HCT116 (cell line): Measurements from ENCODE around the gene EMX1. TPM values are rescaled to one million over a fixed set of nuclear protein-coding genes. Genes with fewer than 3 reads are reported as not detected.

Source experiments
- ATAC-seq: fragments of 200-7000 bp; cut with Tn5 transposase; 2 replicates; pipeline ENCODE4 v1.9.1; 2020; ENCODE audit warnings: mild to moderate bottlenecking, moderate library complexity
- BruUV-seq: library from RNA; stranded (reverse); fragments of 400-500 nt; replicated peaks from 2 replicates; lab custom pipeline; 2021; lab: Mats Ljungman, UMichigan
- CTCF ChIA-PET: fragments of 300-600 bp; sonication (Branson Sonifier 250); formaldehyde crosslinking; loops from one replicate; lab custom pipeline; 2021; ENCODE audit warnings: antibody characterized with exemption; lab: Charles Lee
- POLR2A ChIA-PET: fragments of 300-600, 350-600 bp; sonication (Branson Sonifier 250); formaldehyde crosslinking; loops from one replicate; lab custom pipeline; 2021; ENCODE audit warnings: antibody characterized with exemption; lab: Charles Lee
- RAD21 ChIA-PET, 2 experiments: fragments of 300-600 bp; sonication (Branson Sonifier 250); formaldehyde crosslinking; loops; one replicate each; lab custom pipeline; 2023; ENCODE audit warnings: low total read pairs in 2 of 2; ENCODE audit not compliant: uncharacterized antibody in 2 of 2, unreplicated experiment in 2 of 2, low non-redundant PET in 1 of 2; lab: Charles Lee
- DNase-seq: peaks from one replicate; pipeline ENCODE4 v3.0.0-alpha.2; 2010; ENCODE audit warnings: low read depth, low spot score
- H2AFZ ChIP-seq: fragments of 200-600 bp; shearing (Covaris generic), sonication (generic); 2 replicates; pipeline ENCODE4 v1.6.1; 2017; ENCODE audit warnings: low read depth, mixed run types, mixed read lengths, antibody characterized with exemption, low read length; ENCODE audit not compliant: poor library complexity, severe bottlenecking
- H3K27ac ChIP-seq: 2 replicates; pipeline ENCODE4 v1.5.1; 2012; ENCODE audit warnings: low read depth, low read length
- H3K27me3 ChIP-seq: fragments of 200-600 bp; sonication (generic); 2 replicates; pipeline ENCODE4 v1.6.1; 2016; ENCODE audit warnings: mixed run types, low read length, mixed read lengths; ENCODE audit not compliant: insufficient read depth
- H3K36me3 ChIP-seq, 2 experiments: fragments of 200-500 bp in 1 of 2; fragments of 200-600 bp in 1 of 2; sonication (Bioruptor generic) in 1 of 2; sonication (generic) in 1 of 2; 2 replicates each; pipeline versions ENCODE4 v1.5.1 to v1.6.1; 2014 to 2016; ENCODE audit warnings: low read length in 2 of 2, inconsistent platforms in 1 of 2, mixed read lengths in 1 of 2, mixed run types in 1 of 2; ENCODE audit not compliant: insufficient read depth in 2 of 2, control insufficient read depth in 1 of 2
- H3K4me1 ChIP-seq, 2 experiments: fragments of 200-600 bp in 1 of 2; sonication (generic) in 1 of 2; 2 replicates each; pipeline versions ENCODE4 v1.5.1 to v1.6.1; 2012 to 2017; ENCODE audit warnings: low read length in 2 of 2, inconsistent platforms in 1 of 2, mild to moderate bottlenecking in 1 of 2, mixed read lengths in 1 of 2, mixed run types in 1 of 2, moderate library complexity in 1 of 2; ENCODE audit not compliant: insufficient read depth in 2 of 2, control insufficient read depth in 1 of 2
- H3K4me2 ChIP-seq: fragments of 200-600 bp; sonication (generic); 2 replicates; pipeline ENCODE4 v1.6.1; 2017; ENCODE audit warnings: mixed run types, low read length, mixed read lengths
- H3K4me3 ChIP-seq, 2 experiments: fragments of 200-600 bp in 1 of 2; sonication (generic) in 1 of 2; replicated peaks in 1 of 2; 2 replicates each; pipeline ENCODE4 v1.5.1; 2011 to 2016; ENCODE audit warnings: low read length in 2 of 2, control low read depth in 1 of 2, low read depth in 1 of 2, mild to moderate bottlenecking in 1 of 2, mixed read lengths in 1 of 2, mixed run types in 1 of 2
- H3K79me2 ChIP-seq: fragments of 200-600 bp; sonication (generic); 2 replicates; pipeline ENCODE4 v1.6.1; 2017; ENCODE audit warnings: mild to moderate bottlenecking, mixed run types, low read length, moderate library complexity, mixed read lengths; ENCODE audit not compliant: insufficient read depth
- H3K9ac ChIP-seq: fragments of 200-600 bp; sonication (generic); 2 replicates; pipeline ENCODE4 v1.6.1; 2016; ENCODE audit warnings: low read length, mixed read lengths
- H3K9me2 ChIP-seq: fragments of 200-600 bp; sonication (generic), shearing (Covaris generic); 2 replicates; pipeline ENCODE4 v1.6.1; 2017; ENCODE audit warnings: mixed run types, mild to moderate bottlenecking, moderate library complexity; ENCODE audit not compliant: insufficient read depth
- H3K9me3 ChIP-seq, 2 experiments: fragments of 200-500 bp in 1 of 2; fragments of 200-600 bp in 1 of 2; sonication (Bioruptor generic) in 1 of 2; sonication (generic) in 1 of 2; 2 replicates each; pipeline ENCODE4 v1.6.1; 2014 to 2017; ENCODE audit warnings: low read length in 2 of 2, mixed read lengths in 2 of 2, inconsistent platforms in 1 of 2, low read depth in 1 of 2, mild to moderate bottlenecking in 1 of 2, mixed run types in 1 of 2, moderate library complexity in 1 of 2; ENCODE audit not compliant: control insufficient read depth in 1 of 2, insufficient read depth in 1 of 2
- H4K20me1 ChIP-seq: fragments of 200-600 bp; sonication (generic), shearing (Covaris generic); 2 replicates; pipeline ENCODE4 v1.6.1; 2017; ENCODE audit warnings: mixed run types, mild to moderate bottlenecking, moderate library complexity; ENCODE audit not compliant: insufficient read depth
- ATF3 ChIP-seq: IDR thresholded peaks from 2 replicates; pipeline ENCODE4 v1.6.1; 2012
- CBX3 ChIP-seq: IDR thresholded peaks from 2 replicates; pipeline ENCODE4 v1.6.1; 2012; ENCODE audit warnings: low read depth
- CEBPB ChIP-seq: IDR thresholded peaks from 2 replicates; pipeline ENCODE4 v1.6.1; 2012; ENCODE audit warnings: low read depth
- EGR1 ChIP-seq: IDR thresholded peaks from 2 replicates; pipeline ENCODE4 v1.6.1; 2012; ENCODE audit warnings: low read depth
- ELF1 ChIP-seq: IDR thresholded peaks from 2 replicates; pipeline ENCODE4 v1.6.1; 2012; ENCODE audit warnings: low read depth, borderline replicate concordance
- FOSL1 ChIP-seq: IDR thresholded peaks from 2 replicates; pipeline ENCODE4 v1.6.1; 2012; ENCODE audit warnings: low read depth
- JUND ChIP-seq: IDR thresholded peaks from 2 replicates; pipeline ENCODE4 v1.6.1; 2012
- RAD21 ChIP-seq: IDR thresholded peaks from 2 replicates; pipeline ENCODE4 v1.6.1; 2012; ENCODE audit warnings: low read depth, mild to moderate bottlenecking
- SIN3A ChIP-seq: IDR thresholded peaks from 2 replicates; pipeline ENCODE4 v1.6.1; 2012; ENCODE audit warnings: low read depth
- SP1 ChIP-seq: IDR thresholded peaks from 2 replicates; pipeline ENCODE4 v1.6.1; 2012; ENCODE audit warnings: low read depth
- TCF7L2 ChIP-seq: IDR thresholded peaks from 2 replicates; pipeline ENCODE4 v1.7.0; 2011; ENCODE audit warnings: borderline replicate concordance, inconsistent platforms; ENCODE audit not compliant: insufficient read depth, insufficient read length; ENCODE audit errors: extremely low read depth
- YY1 ChIP-seq: IDR thresholded peaks from 2 replicates; pipeline ENCODE4 v1.6.1; 2011; ENCODE audit warnings: low read length, low read depth, moderate library complexity, mild to moderate bottlenecking; ENCODE audit not compliant: insufficient replicate concordance; ENCODE audit errors: extremely low read depth
- ZFX ChIP-seq: fragments of 450-650 bp; IDR thresholded peaks from 2 replicates; pipeline ENCODE4 v1.6.1; 2017
- intact Hi-C: fragments of 100-400 bp; cut with micrococcal nuclease; formaldehyde crosslinking; loops from 2 replicates; pipeline ENCODE4 v1.10.0; 2022
- total RNA-seq: library from RNA; stranded (reverse); gene quantifications from one replicate; pipeline ENCODE4 v1.2.1, GENCODE V29; 2021; ENCODE audit not compliant: unreplicated experiment
- TF ChIP-seq, protein P1 (sequence below), 3 experiments: fragments of 200-600 bp in 1 of 3; sonication (generic) in 1 of 3; IDR thresholded peaks in 2 of 3; conservative IDR thresholded peaks in 1 of 3; 2 replicates each; pipeline ENCODE4 v1.5.1; 2012 to 2017; ENCODE audit warnings: low read depth in 2 of 3, low read length in 2 of 3, antibody characterized with exemption in 1 of 3, borderline replicate concordance in 1 of 3, control low read depth in 1 of 3, mild to moderate bottlenecking in 1 of 3, mixed read lengths in 1 of 3, mixed run types in 1 of 3, moderate library complexity in 1 of 3; ENCODE audit not compliant: insufficient read depth in 1 of 3

EMX1 gene
- total RNA-seq, 1 experiment from 2014 or later = 3.1 TPM

DNA sequence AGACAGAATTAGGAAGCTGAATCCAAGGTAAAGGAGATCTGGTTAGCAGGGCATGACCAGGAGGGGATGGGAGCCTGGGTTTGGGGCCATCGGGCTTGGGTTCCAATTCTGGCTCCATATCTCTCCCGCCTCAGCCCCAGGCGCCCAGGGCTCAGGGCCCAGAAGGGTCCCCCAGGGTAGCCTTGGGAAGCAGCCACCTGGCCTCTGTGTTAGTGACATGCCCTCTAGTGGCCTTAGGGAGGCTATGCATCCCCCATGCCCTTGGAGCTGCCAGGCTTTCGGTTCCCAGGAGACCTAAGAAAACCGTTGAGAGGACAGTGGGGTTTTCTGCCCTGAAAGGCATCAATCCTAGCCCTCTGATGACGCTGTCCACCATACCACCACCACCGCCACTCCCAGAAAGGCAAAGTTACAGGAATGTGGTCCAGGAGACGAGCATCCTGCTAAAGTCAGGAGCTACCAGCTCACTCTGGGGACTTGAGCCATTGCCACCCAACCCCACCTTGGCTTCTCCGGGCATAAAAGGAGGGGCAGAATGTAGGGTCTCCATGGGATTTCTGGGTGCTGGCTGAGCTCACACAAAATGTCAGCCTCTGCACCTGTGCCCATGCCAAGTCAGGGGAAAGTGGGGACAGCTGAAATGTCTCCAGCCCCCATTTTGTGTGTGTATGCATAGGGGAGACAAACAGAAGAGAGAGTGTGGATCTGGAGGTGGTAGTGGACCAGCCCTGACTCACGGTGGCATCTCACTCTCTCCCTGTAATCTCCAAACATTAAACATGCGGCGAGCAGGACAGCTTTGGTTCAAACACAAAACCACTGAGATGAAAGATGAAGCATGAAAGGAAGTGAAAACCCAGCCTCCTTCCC, 56.5 kb downstream of the EMX1 start:
- Histone ChIP-seq H3K9me2 (no peaks in the 10 kb centered on the region), H3K36me3 (no peaks in the 10 kb centered on the region), H4K20me1 (no peaks in the 10 kb centered on the region), H3K4me3 (no peak overlapping the region), H3K4me2 (0 out of 2 replicates have a peak overlapping the region, but pooled peaks have one; percentile 5), H3K9ac (no peak overlapping the region), H3K4me1 (no peaks in the 10 kb centered on the region), H3K9me3 (no peaks in the 10 kb centered on the region), H3K79me2 (no peaks in the 10 kb centered on the region), H3K27me3 (no peaks in the 10 kb centered on the region), H2AFZ (no peak overlapping the region), H3K27ac (no peak overlapping the region)
- CTCF ChIA-PET = interaction anchor here (0.5 to 1.9 kb wide), 15 partner anchors 11 to 260 kb away, joined by 3 to 28 read pairs (median 5); partner anchors contain the start of genes CCT7 and SPR
- no peak for TF ChIP-seq FOSL1
- TF ChIP-seq RAD21 = peak; percentile 72
- TF ChIP-seq, protein P1, sequence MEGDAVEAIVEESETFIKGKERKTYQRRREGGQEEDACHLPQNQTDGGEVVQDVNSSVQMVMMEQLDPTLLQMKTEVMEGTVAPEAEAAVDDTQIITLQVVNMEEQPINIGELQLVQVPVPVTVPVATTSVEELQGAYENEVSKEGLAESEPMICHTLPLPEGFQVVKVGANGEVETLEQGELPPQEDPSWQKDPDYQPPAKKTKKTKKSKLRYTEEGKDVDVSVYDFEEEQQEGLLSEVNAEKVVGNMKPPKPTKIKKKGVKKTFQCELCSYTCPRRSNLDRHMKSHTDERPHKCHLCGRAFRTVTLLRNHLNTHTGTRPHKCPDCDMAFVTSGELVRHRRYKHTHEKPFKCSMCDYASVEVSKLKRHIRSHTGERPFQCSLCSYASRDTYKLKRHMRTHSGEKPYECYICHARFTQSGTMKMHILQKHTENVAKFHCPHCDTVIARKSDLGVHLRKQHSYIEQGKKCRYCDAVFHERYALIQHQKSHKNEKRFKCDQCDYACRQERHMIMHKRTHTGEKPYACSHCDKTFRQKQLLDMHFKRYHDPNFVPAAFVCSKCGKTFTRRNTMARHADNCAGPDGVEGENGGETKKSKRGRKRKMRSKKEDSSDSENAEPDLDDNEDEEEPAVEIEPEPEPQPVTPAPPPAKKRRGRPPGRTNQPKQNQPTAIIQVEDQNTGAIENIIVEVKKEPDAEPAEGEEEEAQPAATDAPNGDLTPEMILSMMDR (IDR thresholded peaks at IDR 0.05 in 2 of 3, conservative IDR thresholded peaks at IDR 0.05 in 1 of 3; ENCODE audit: borderline replicate concordance in 1 of 3, insufficient read depth in 1 of 3, low read depth in 2 of 3, low read length in 2 of 3) = peak; percentile 70 to 96 (median 83); a peak in 5 of 6 replicates
- TF ChIP-seq EGR1 = no peak
- no TSS peak for BruUV-seq
- ATAC-seq (peak; percentile 98), DNase-seq (peak; percentile 36)
- RAD21 ChIA-PET = interaction anchor here (0.6 to 1.6 kb wide), 3 partner anchors 80 to 167 kb away, joined by 4 to 11 read pairs (median 9); no protein-coding TSS in a partner anchor
- POLR2A ChIA-PET = no interaction called here
- intact Hi-C loops = loop anchor here (1.0 kb wide), 1 partner anchor 82 kb away; no protein-coding TSS in a partner anchor

GRCh38 chr2:72974436-72974754, 57.1 kb downstream of the EMX1 start:
- no peaks in the 10 kb centered on the region for H3K9me2 ChIP-seq
- ChIA-PET CTCF (interaction anchor here (0.8 to 1.9 kb wide), 7 partner anchors 17 to 259 kb away, joined by 3 to 28 read pairs (median 5); partner anchors contain the start of genes CCT7 and SPR), RAD21 (interaction anchor here (1.0 to 1.6 kb wide), 3 partner anchors 81 kb away, joined by 3 to 11 read pairs (median 9); no protein-coding TSS in a partner anchor), POLR2A (no interaction called here)
- H3K36me3 ChIP-seq = no peaks in the 10 kb centered on the region
- ATAC-seq (no peak), DNase-seq (no peak)
- no peak overlapping the region for H2AFZ ChIP-seq
- H3K9ac ChIP-seq = no peak overlapping the region
- intact Hi-C loops = no loop called here
- H3K4me2 ChIP-seq = no peak overlapping the region
- BruUV-seq = no TSS peak
- no peaks in the 10 kb centered on the region for H3K4me1 ChIP-seq
- H3K27me3 ChIP-seq = no peaks in the 10 kb centered on the region
- H3K4me3 ChIP-seq = no peak overlapping the region
- H3K9me3 ChIP-seq = no peaks in the 10 kb centered on the region
- no peaks in the 10 kb centered on the region for H4K20me1 ChIP-seq
- no peaks in the 10 kb centered on the region for H3K79me2 ChIP-seq
- H3K27ac ChIP-seq = no peak overlapping the region
- TF ChIP-seq CEBPB (no peak), YY1 (no peak), EGR1 (no peak), JUND (no peak), ZFX (no peak), ATF3 (no peak), SP1 (no peak), ELF1 (no peak), TCF7L2 (no peak), FOSL1 (no peak), SIN3A (no peak), CBX3 (no peak)
- TF ChIP-seq, protein P1 (IDR thresholded peaks at IDR 0.05 in 2 of 3, conservative IDR thresholded peaks at IDR 0.05 in 1 of 3; ENCODE audit: borderline replicate concordance in 1 of 3, insufficient read depth in 1 of 3, low read depth in 2 of 3, low read length in 2 of 3) = no peak
